Mesenteric fat pad (tissue), 1 donor: ENCODE data around the gene MB21D2. TPM values are rescaled to one million over a fixed set of nuclear protein-coding genes. Genes with fewer than 3 reads are reported as not detected.
"Not testable (repeated sequence)": the region's sequence is repeated elsewhere in the genome, so short reads cannot be mapped to it uniquely, and the experiment has no call there.

ENCODE experiments used
- DNase-seq: peaks from one replicate; pipeline ENCODE4 v3.0.0-alpha.2; 2020; ENCODE audit warnings: low spot score
- long read RNA-seq: library from polyadenylated mRNA; unstranded; transcript quantifications from one replicate; pipeline ENCODE4 v2.0.0, GENCODE V29; 2020
- total RNA-seq: library from RNA; stranded (reverse); fragmentation: NEBNext Ultra II Directional; extraction: Animal tissue kit (Norgen Biotek cat#: 25700); gene quantifications from one replicate; pipeline ENCODE4 v1.2.1, GENCODE V29; 2021
- donor health status: DM: yes; HTN: yes; CAD: no.

MB21D2 gene
- 3.3 TPM for total RNA-seq
- long read RNA-seq, partial matches to known transcripts = 0 of 6 reads
- long read RNA-seq, other reads (novel, unspliced or antisense) = 3 of 6 reads

- peak; percentile 92 for DNase-seq
Observed at GRCh38 chr3:192917404-192918274, at the start of gene MB21D2. Gene MB21D2 (minus strand): TSS chr3:192917856. CDS start chr3:192917840, 16 bp downstream.

GRCh38 chr3:192964959-192965719, 47.5 kb upstream of the MB21D2 start:
- not testable (repeated sequence) for DNase-seq

GRCh38 chr3:192959773-192960172, 42.1 kb upstream of the MB21D2 start:
- no peak for DNase-seq

GRCh38 chr3:192958219-192958872, 40.7 kb upstream of the MB21D2 start:
- no peak for DNase-seq

- DNase-seq = no peak
Observed at GRCh38 chr3:192957441-192958021, 39.9 kb upstream of the MB21D2 start.

GRCh38 chr3:192953926-192954325, 36.3 kb upstream of the MB21D2 start:
- no peak for DNase-seq

GRCh38 chr3:192947421-192947820, 29.8 kb upstream of the MB21D2 start:
- no peak for DNase-seq

- no peak for DNase-seq
Observed at GRCh38 chr3:192943393-192943792, 25.7 kb upstream of the MB21D2 start.

GRCh38 chr3:192942625-192943024, 25.0 kb upstream of the MB21D2 start:
- DNase-seq = no peak

- DNase-seq = no peak
Observed at GRCh38 chr3:192940129-192940528, 22.5 kb upstream of the MB21D2 start.

GRCh38 chr3:192935441-192935840, 17.8 kb upstream of the MB21D2 start:
- DNase-seq = no peak

- DNase-seq = no peak
Observed at GRCh38 chr3:192933779-192934460, 16.3 kb upstream of the MB21D2 start.

GRCh38 chr3:192933259-192933658, 15.6 kb upstream of the MB21D2 start:
- DNase-seq = no peak

GRCh38 chr3:192931825-192932224, 14.2 kb upstream of the MB21D2 start:
- DNase-seq = no peak

GRCh38 chr3:192930577-192930976, 12.9 kb upstream of the MB21D2 start:
- no peak for DNase-seq

- DNase-seq = no peak
Observed at GRCh38 chr3:192929755-192930547, 12.3 kb upstream of the MB21D2 start.

- DNase-seq = no peak
Observed at GRCh38 chr3:192929146-192929545, 11.5 kb upstream of the MB21D2 start.

- DNase-seq = no peak
Observed at GRCh38 chr3:192928720-192929119, 11.1 kb upstream of the MB21D2 start.

GRCh38 chr3:192928016-192928415, 10.4 kb upstream of the MB21D2 start:
- DNase-seq = no peak

- DNase-seq = no peak
Observed at GRCh38 chr3:192927016-192927415, 9.4 kb upstream of the MB21D2 start.
